GM21423 (cell line): Measurements from ENCODE around the gene ARHGAP5.

Experiments used
- ATAC-seq: cut with Tn5 transposase; IDR thresholded peaks from one replicate; pipeline ENCODE4 v1.9.1; 2021; ENCODE audit warnings: mild to moderate bottlenecking, moderate library complexity; ENCODE audit not compliant: unreplicated experiment

ARHGAP5 gene

DNA sequence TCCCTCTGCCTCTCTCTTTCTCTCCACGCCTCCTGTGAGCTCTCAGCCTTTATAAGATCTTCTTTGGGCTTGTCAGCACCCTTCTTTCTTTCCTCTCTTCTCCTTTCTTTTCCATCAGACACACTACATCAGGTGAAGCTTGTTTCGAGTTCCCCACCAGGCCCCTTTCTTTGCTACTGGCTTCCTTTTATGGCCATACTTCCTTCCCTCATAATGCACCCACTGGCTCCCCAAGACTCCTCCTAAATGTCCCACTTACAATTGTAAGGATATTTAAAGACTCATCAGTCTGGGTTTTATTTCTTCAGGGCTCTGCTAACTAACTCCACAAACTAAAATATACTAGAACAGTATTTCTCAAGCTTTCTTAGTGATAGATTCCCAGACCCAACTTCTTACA is 129.4 kb downstream of the ARHGAP5 start:
- ATAC-seq = no peak

DNA sequence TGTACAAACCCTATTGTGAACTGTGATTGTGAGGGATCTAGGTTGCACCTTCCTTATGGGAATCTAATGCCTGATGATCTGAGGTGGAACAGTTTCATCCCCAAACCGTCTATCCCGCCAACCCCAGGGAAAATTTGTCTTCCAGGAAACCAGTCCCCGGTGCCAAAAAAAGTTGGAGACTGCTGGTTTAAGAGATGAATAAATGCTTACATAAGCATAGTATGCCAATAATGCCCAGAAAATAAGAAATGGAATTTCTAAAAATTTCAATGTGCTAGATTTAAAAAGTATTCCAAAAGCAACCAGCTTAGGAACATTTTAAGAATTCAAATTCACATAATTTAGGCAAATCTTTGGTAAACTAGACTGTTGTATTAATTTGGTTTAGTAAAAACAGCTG is 131.4 kb downstream of the ARHGAP5 start:
- ATAC-seq = no peak
